GM18511 (cell line): ENCODE data around the gene SYNE4.
"Not testable (repeated sequence)": the region's sequence is repeated elsewhere in the genome, so short reads cannot be mapped to it uniquely, and the experiment has no call there.

Experiments
- ATAC-seq: cut with Tn5 transposase; IDR thresholded peaks from one replicate; pipeline ENCODE4 v1.9.1; 2021; ENCODE audit warnings: mild to moderate bottlenecking, moderate library complexity; ENCODE audit not compliant: unreplicated experiment

SYNE4 gene, protein sequence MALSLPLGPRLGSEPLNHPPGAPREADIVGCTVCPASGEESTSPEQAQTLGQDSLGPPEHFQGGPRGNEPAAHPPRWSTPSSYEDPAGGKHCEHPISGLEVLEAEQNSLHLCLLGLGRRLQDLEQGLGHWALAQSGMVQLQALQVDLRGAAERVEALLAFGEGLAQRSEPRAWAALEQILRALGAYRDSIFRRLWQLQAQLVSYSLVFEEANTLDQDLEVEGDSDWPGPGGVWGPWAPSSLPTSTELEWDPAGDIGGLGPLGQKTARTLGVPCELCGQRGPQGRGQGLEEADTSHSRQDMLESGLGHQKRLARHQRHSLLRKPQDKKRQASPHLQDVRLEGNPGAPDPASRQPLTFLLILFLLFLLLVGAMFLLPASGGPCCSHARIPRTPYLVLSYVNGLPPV

DNA sequence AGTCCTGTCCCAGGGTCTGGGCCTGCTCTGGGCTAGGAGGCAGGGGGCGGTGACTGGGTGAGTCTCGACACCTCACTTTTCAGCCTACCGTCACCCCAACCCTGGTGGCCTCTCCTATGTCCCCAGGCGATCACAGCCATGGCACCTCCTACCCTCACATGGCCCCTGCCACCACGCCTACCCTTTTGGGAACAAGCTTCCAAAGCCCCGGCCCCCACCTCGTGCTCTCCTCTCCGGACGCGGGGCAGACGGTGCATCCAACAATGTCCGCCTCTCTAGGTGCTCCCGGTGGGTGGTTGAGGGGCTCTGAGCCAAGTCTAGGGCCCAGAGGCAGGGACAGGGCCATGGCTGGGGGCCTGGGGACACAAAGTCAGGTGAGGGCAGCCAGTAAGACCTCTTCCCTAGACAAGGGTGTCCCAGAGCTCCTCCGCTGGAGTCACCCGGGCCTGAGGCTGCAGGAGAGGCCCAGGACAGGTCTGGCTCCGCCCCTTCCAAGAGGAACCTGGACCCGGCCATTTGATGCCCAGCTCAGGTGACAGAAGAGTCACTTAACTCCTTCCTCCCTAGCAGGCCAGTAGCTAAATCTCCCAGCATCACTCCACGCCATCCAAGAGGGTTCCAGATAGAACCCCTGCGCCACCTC is at the start of gene SYNE4:
SYNE4 (minus strand) TSS at position 478 of the 643 bp plus-strand sequence; CDS start at position 346, 132 bp downstream.
- ATAC-seq: no peak

DNA sequence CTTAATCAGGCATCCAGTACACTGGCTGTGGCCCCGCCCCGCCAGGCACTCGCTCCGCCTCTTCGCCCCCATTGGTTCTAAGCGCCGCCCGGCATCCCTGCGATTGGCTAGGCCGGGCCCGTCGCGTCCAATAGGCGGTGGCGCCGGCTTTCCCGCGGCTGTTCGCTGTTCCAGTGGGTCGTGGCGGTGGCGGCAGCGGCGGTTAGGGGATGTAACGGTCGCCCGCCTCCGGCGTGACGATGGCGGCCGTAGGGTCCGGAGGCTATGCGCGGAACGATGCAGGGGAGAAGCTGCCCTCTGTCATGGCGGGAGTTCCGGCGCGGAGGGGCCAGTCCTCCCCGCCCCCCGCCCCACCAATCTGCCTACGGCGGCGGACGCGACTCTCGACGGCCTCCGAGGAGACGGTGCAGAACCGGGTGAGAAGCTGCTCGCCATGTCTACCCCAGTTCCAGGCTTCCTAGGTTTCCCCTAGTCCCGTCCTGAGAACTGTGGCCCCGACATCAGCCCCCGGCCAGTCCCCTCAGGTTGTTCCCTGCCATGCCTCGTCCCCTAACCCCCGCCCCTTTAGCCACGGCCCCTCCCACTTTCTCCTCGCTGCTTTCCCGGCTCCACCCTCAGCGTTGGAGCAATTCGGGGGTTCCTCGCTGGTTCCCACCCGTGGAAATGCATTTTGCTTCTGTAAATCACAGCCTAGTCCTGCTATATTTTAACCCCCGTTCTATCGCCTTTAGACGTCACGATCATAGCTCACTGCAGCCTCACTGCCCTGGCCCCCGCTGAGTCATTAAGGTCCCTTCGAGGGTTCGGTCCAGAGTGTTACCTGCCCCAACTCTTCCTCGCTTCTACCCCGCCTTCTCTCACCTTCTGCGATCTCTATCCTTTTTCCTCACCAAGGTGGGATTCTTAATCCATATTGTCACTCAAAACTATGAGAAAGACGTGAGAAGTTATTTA is 46.4 kb upstream of the SYNE4 start, which contains the start of gene WDR62:
WDR62 (plus strand) TSS at position 165 of the 954 bp plus-strand sequence; CDS start at position 240, 75 bp downstream.
- ATAC-seq: peak; percentile 75

DNA sequence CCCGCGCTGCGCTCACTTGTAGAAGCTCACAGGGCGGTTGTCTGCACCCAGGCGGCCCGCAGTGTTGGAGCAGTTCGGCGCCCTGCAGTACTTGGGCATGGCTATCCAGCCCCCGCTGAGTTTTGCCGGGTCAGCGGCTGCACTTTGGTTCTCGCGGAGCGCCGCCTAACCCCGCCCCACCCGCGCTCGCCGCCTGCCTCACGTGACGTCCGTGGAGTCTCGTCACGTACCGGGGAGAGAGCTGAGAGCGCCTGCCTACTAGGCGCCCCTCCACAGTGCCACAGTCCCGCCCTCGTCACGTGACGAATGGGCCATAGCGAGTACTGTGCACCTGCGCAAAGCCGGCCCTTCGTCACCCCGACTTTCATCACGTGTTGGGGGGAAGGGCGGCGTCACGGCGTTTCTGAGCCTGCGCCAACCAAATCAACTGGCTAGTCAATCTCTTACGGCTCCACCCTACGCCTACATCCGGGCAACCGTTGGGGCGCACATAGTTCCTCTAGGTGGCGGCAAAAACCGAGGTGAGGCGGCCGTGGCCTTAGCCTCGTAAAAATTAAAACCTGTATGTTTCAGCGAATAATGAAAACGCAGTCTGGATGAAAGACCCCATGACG is 45.6 kb upstream of the SYNE4 start, which contains the start of gene THAP8:
THAP8 (minus strand) TSS at position 167 of the 614 bp plus-strand sequence; CDS start at position 99, 68 bp downstream.
- peak; percentile 85 for ATAC-seq

DNA sequence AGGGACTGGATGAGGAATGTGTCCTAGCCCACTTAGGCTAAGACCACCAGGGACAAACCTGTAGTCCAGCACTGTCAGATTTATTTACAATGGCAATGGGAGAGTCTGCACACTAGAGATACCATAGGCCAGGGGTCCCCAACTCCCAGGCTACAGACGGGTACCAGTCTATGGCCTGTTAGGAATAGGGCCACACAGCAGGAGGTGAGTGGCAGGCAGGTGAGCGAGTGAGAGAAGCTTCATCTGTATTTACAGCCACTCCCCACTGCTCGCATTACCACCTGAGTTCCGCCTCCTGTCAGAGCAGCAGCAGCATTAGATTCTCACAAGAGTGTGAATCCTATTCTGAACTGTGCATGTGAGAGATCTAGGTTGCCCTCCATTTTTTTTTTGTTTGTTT is 43.0 kb upstream of the SYNE4 start:
- no peak for ATAC-seq

DNA sequence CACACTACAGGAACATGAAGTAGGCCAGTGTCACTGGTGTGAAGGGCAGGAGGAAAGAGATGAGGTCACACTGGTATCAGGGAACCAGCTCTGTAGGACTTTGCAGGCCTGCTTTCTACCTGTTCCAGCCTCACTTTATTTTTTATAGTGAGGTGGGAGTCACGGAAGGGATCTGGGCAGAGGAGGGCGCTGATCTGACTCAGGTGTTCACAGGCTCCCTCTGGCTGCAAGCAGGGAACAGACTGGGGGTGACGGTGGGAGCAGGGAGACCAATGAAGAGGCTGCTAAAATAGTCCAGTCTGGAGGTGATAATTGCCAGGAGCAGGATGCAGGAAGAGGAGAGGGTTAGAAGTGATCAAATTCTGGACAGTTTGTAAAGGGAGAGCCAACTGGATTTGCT is 42.6 kb upstream of the SYNE4 start:
- no peak for ATAC-seq

DNA sequence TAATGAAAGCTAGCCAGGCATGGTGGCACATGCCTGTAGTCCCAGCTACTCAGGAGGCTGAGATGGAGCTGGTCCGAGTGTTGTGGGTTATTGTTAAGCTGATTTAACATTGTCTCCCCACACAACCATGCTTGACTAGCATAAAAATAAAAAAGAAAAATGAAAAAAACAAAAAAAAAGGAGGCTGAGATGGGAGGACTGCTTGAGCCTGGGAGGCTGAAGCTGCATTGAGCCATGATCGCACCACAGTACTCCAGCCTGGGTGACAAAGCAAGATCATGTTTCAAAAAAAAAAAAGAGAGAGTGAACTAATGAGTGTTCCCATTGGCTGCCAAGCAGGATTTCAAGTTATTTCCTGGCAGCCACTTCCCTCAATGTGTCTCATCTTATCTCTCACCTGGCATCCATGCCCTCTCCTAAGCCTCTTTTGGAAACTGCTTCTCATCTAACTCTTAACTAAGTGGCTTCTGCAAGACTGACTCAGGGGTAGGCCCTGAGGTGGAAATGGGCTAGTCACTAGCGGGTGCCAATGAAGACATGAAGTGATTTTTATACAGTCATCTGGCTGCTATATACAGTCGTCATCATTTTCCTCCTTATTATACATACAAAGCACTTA is 40.6 kb upstream of the SYNE4 start:
- ATAC-seq: no peak

DNA sequence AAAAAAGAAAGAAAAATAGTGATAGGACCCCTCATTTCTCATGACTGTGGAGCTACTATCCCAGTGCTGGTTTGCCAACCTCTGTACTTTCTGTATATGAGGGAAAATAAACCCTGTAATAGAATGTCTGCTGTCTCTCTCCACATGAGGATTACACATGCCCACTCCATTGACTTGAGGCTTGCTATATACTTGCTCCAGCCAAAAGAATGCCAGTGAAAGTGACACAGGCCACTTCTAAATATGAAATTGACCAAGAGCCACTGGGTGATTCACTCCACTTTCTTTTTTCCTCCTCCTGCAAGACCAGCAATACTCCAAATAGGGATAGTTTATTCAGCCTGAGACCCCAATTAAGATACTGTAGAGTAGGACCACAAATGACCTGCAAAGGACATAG is 39.2 kb upstream of the SYNE4 start:
- ATAC-seq: no peak

DNA sequence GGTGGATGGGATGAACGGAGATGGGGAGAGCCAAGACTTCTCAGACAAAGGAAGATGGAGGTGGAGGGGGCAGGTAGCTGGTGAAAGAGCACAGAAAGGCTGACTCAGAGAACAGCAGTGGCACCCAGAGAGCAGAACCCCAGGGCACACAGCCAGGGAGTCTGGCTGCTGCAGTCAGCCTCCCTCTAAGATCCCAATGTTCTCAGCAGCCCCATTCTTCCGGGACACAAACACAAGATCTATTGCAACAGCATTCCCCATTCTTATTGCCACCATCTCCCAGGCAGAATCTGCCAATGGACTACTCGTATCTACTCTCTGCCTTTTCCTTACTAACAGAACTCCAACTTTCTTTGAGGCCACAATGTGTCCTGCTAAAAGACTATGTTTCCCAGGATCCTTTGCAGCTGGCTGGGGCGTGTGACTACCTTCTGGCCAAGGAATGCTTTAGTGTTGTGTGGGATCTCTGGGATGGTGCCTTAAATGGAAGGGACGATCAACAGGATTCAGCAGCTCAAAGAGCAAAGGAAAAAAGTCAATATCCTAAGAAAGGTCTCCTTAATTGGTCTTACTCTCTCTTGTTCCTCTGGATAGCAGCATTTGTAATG is 37.9 kb upstream of the SYNE4 start:
- no peak for ATAC-seq

DNA sequence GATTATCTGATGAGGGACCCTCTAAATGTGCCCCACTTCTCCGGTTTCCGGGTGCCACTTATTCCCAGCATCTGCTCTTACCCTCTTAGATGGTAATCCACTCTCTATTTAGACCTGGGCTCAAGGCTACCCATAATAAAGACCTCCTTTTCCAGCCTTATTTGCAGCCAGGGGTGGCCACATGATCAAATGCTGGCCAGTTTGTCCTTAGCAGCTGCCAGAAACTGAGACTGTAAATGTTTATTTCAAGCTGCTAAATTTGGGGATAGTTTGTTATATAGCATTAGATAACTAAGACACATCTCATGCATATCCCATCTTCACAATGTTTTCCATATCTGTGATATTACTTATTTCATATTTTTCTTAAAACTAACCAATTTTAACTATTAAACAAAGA is 35.3 kb upstream of the SYNE4 start:
- ATAC-seq: no peak

DNA sequence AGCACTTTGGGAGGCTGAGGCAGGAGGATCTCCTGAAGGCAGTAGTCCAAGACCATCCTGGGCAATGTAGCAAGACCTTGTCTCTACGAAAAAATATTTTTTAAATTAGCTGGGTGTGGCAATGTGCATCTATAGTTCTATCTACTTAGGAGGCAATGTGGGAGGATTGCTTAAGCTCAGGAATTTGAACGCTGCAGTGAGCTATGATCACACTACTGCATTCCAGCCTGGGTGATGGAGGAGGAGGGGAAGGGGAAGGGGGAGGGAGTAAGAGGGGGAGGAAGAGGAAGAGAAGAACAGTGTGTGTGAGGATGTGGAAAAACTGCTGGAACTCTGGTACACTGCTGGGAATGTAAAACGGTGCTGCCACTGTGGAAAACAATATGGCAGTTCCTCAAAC is 33.2 kb upstream of the SYNE4 start:
- ATAC-seq: no peak

DNA sequence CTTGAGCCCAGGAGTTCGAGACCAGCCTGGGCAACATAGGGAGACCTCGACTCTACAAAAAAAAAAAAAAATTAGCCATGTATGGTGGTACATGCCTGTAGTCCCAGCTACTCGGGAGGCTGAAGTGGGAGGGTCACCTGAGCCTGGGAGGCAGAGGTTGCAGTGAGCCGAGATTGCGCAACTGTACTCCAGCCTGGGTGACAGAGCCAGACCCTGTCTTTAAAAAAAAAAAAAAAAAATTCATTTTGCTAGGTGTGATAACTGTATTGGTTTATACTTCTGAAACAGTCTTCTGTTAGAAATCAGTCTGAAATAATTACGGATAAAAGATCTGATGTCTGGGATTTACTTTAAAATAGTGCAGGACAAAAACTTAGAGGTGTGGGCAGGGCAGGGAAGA is 32.5 kb upstream of the SYNE4 start:
- not testable (repeated sequence) for ATAC-seq

DNA sequence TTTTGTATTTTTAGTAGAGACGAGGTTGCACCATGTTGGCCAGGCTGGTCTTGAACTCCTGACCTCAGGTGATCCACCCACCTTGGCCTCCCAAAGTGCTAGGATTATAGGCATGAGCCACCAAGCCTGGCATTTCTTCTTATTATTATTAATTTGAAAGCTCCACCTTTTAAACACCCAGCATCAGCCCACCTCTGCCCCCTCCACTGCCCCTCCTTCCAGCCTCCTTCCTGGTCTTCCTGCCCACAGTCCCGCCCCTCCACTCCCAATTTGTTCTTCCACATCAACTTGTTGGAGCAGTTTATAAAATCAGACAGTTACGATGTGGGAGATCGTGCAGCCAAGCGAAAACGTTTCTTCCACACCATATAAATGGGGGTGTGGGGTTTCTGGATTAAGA is 31.9 kb upstream of the SYNE4 start:
- no peak for ATAC-seq

DNA sequence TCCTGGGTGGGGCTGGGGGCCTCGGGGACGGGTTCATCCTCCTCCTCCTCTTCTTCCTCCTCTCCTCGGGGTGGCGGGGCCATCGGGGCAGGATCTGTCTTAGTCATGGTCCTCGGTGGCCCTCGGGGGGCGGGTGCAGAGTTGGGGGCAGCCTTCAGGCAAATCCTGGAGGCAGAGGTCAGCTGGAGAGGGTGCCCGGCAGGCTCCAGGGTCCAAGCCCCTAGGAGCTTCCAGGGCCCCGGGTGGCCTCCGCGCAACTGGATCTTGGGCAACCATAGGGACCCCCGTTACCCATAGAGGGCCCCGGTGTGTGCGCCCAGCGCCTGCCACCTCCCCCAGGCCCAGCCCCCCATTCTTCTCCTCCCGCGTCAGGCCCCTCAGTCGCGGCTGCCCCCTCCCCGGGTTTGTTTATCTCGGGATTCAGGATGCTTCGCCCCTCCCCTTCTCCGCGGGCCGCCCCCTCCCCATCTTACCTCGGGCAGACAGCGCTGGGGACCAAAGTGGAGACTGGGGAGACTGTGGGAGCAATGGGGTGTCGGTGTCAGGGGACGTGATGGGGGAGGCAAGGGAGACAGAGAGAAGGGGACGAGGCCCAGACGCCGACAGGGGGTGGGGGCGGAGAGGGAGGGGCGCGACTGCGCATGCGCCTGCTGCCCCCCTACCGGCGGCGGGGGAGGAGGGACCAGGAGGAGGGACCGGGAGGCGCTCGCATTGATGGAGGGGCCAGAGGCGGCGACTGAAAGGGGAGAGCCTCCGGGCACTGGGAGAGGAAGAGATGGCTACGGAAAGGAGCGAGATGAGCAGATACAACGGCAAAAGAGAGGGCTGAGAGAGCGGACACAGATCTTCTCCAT is 23.9 kb upstream of the SYNE4 start, which contains the start of gene CLIP3:
CLIP3 (minus strand) TSS at position 623 of the 854 bp plus-strand sequence; CDS start at position 107, 516 bp downstream.
- ATAC-seq: no peak

DNA sequence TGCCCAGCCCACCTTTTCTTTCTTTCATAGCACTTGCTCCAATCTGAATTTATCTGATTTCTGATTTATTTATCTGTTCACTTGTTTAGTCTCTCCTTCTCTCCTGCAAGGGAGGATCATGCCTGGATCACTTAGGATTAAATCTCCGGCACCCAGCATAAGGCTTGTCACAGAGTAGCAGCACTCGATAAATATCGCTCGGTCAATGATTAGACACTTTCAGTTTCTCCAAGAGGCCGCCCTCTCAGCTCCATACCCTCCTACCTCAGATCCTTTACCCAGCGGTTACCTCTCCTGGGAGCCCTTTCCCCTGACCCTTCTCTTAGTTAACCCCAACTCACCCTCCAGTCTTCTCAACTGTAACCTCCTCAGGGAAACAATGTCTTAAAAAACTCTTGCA is 22.7 kb upstream of the SYNE4 start:
- no peak for ATAC-seq

DNA sequence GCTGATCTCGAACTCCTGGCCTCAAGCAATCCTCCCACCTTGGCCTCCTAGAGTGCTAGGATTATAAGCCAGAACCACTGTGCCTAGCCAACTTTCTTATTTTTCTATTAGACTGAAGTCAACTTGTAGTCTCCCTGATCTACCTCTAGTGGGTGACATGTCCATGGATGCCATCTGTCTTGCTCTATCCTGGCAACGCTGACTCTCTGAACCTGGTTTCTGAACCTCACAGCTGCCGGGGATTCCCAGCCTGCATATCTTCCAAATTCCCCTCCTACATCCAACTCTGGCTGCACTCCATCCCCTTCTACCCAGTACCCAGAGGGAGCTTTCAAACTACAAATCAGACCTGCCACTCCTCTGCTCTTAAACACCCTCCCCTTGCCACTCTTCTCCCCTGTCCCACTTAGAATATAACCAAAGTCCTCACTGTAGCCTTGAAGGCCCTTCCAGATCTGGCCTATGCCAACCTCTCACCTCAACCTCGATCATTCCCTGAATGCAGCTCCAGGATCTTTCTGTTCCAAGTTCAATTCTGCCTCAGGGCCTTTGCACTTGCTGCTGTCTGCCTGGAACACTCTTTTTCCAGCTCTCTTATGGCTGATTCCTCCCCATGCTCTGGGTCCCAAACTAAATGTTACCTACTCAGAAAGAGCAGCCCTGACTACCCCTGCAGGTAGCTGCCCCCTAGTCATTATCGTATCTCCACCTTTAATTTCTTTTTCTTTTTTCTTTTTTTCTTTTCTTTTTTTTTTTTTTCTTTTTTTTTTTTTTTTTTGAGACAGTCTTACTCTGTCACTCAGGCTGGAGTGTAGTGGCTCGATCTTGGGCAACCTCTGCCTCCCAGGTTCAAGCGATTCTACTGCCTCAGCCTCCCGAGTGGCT is 21.9 kb upstream of the SYNE4 start:
- ATAC-seq: no peak

DNA sequence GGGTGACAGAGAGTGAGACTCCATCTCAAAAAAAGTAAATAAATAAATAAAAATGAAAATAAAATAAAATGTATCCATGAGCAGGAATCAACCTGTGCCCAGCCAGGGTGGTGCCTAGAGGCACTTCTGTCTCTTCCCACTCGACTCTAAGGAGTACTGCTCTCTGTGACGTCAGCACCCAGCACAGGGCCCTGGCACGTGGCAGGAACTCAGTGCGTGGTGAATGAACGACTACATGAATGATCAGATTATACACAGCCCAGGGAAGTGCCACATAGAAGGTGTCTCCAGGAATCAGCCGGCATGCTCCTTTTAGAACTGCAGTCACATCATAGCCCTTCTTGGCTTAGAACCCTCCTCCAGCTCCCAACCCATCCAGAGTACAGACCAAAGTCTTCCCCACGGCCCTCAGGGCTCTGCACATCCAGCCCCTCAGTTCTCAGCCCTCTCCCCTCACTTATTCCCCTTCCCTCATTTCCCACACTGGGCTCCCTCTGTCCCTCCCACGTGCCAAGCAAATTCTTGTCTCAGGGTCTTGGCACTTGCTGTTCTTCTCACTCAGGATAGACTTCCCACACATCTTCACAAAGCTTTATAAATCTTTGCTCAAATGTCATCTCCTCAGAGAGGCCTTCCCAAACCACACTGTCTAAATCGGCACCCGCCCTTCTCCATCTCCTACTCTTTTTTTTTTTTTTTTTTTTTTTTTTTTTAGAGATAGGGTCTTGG is 19.9 kb upstream of the SYNE4 start:
- ATAC-seq: no peak

DNA sequence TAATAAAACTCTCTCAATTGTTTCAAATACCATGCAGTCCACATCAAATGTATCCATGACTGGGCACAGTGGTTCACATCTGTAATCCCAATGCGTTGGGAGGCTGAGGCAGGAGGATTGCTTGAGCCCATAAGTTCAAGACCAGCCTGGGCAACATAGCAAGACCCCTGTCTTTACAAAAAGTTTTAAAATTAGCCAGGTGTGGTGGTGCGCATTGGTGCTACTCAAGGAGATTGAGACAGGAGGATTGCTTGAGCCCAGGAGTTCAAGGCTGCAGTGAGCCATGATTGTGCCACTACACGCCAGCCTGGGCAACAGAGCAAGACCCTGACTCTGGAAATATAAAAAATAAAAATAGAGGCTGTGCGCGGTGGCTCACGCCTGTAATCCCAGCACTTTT is 19.1 kb upstream of the SYNE4 start:
- ATAC-seq: no peak
